ENCODE measurements around the gene UPK2.

GRCh38 chr11:118961189-118961588 lies 5.1 kb downstream of the UPK2 start:
- TF ChIP-seq EZH2 (IDR thresholded peaks at IDR 0.05; ENCODE audit: borderline replicate concordance, low read length) (no peak), CTCF (IDR thresholded peaks at IDR 0.05; ENCODE audit: low read length) (no peak)

All from OCI-LY1 (cell line).